Type B pancreatic cell (in vitro differentiated cells): ENCODE results near the gene PDE10A. TPM values are rescaled to one million over a fixed set of nuclear protein-coding genes. Genes with fewer than 3 reads are reported as not detected.

Source experiments
- DNase-seq: peaks from one replicate; pipeline ENCODE4 v3.0.0; 2021; ENCODE audit warnings: mixed read lengths; ENCODE audit not compliant: unreplicated experiment; ENCODE audit errors: extremely low spot score
- H3K27ac Mint-ChIP-seq: 2 replicates; pipeline ENCODE4 v1.8.0; 2021; ENCODE audit warnings: mild to moderate bottlenecking, mixed read lengths
- H3K27me3 Mint-ChIP-seq: 2 replicates; pipeline ENCODE4 v1.8.0; 2021; ENCODE audit warnings: mixed read lengths
- H3K36me3 Mint-ChIP-seq: 2 replicates; pipeline ENCODE4 v1.8.0; 2021; ENCODE audit warnings: mixed read lengths
- H3K4me1 Mint-ChIP-seq: one replicate; pipeline ENCODE4 v1.8.0; 2021; ENCODE audit warnings: mixed read lengths; ENCODE audit not compliant: unreplicated experiment
- H3K4me3 Mint-ChIP-seq: 2 replicates; pipeline ENCODE4 v1.8.0; 2021; ENCODE audit warnings: mild to moderate bottlenecking, mixed read lengths
- H3K9me3 Mint-ChIP-seq: 2 replicates; pipeline ENCODE4 v1.8.0; 2021; ENCODE audit warnings: mixed read lengths
- CTCF ChIP-seq: fragments of 200-600 bp; sonication (generic); conservative IDR thresholded peaks from 2 replicates; pipeline ENCODE4 v1.5.0; 2021; ENCODE audit warnings: antibody characterized with exemption, mild to moderate bottlenecking
- total RNA-seq: library from RNA; stranded (reverse); gene quantifications from 2 replicates; pipeline ENCODE4 v1.2.1, GENCODE V29; 2021; ENCODE audit warnings: low replicate concordance

PDE10A gene
- total RNA-seq, 1 donor from 2014 or later, result 10.8 TPM

- Mint-ChIP-seq H3K4me3 (no peak overlapping the region), H3K4me1 (peaks cover 8% of the 10 kb centered on the region), H3K9me3 (no peaks in the 10 kb centered on the region), H3K27me3 (peaks cover 20% of the 10 kb centered on the region), H3K27ac (no peak overlapping the region), H3K36me3 (no peaks in the 10 kb centered on the region)
- DNase-seq, result no peak
- TF ChIP-seq CTCF, result no peak
These were observed 14.1 kb upstream of the PDE10A start for GRCh38 chr6:165677091-165677490.

- H3K27ac Mint-ChIP-seq, result no peak overlapping the region
- no peak overlapping the region for H3K4me3 Mint-ChIP-seq
- H3K4me1 Mint-ChIP-seq, result peaks cover 8% of the 10 kb centered on the region
- DNase-seq, result no peak
- TF ChIP-seq CTCF, result no peak
- peaks cover 24% of the 10 kb centered on the region for H3K27me3 Mint-ChIP-seq
- no peaks in the 10 kb centered on the region for H3K36me3 Mint-ChIP-seq
- H3K9me3 Mint-ChIP-seq, result no peaks in the 10 kb centered on the region
These were observed 13.5 kb upstream of the PDE10A start for GRCh38 chr6:165676435-165677068.

GRCh38 chr6:165675120-165675519, 12.1 kb upstream of the PDE10A start:
- peaks cover 38% of the 10 kb centered on the region for H3K27me3 Mint-ChIP-seq
- TF ChIP-seq CTCF, result no peak
- H3K9me3 Mint-ChIP-seq, result no peaks in the 10 kb centered on the region
- peaks cover 5% of the 10 kb centered on the region for H3K4me1 Mint-ChIP-seq
- no peak overlapping the region for H3K27ac Mint-ChIP-seq
- no peak overlapping the region for H3K4me3 Mint-ChIP-seq
- H3K36me3 Mint-ChIP-seq, result no peaks in the 10 kb centered on the region
- DNase-seq, result no peak

GRCh38 chr6:165674155-165675029, 11.4 kb upstream of the PDE10A start:
- Mint-ChIP-seq H3K4me3 (no peak overlapping the region), H3K27ac (no peak overlapping the region), H3K36me3 (no peaks in the 10 kb centered on the region), H3K27me3 (peaks cover 45% of the 10 kb centered on the region), H3K9me3 (no peaks in the 10 kb centered on the region), H3K4me1 (peaks cover 5% of the 10 kb centered on the region)
- DNase-seq, result no peak
- no peak for TF ChIP-seq CTCF

- Mint-ChIP-seq H3K9me3 (no peaks in the 10 kb centered on the region), H3K4me3 (no peak overlapping the region), H3K36me3 (no peaks in the 10 kb centered on the region), H3K27me3 (peaks cover 66% of the 10 kb centered on the region), H3K4me1 (no peaks in the 10 kb centered on the region), H3K27ac (no peak overlapping the region)
- no peak for DNase-seq
- no peak for TF ChIP-seq CTCF
These were observed 8.3 kb upstream of the PDE10A start for GRCh38 chr6:165671222-165671768.
